Tibial nerve (tissue), 3 donors: ENCODE results near the gene PFKFB2.

Experiments
- CTCF ChIP-seq, 5 experiments: fragments of 200-600 bp in 3 of 5; fragments of 450-650 bp in 2 of 5; sonication (generic) in 3 of 5; IDR thresholded peaks; one replicate each; pipeline ENCODE4 v1.5.1; 2016 to 2019; ENCODE audit warnings: antibody characterized with exemption in 5 of 5, mild to moderate bottlenecking in 3 of 5, moderate library complexity in 2 of 5
- POLR2A ChIP-seq, 2 donors: fragments of 450-650 bp; IDR thresholded peaks; one replicate each; pipeline ENCODE4 v1.6.1; 2017; ENCODE audit warnings: antibody characterized with exemption in 2 of 2, mild to moderate bottlenecking in 2 of 2, moderate library complexity in 2 of 2

DNA sequence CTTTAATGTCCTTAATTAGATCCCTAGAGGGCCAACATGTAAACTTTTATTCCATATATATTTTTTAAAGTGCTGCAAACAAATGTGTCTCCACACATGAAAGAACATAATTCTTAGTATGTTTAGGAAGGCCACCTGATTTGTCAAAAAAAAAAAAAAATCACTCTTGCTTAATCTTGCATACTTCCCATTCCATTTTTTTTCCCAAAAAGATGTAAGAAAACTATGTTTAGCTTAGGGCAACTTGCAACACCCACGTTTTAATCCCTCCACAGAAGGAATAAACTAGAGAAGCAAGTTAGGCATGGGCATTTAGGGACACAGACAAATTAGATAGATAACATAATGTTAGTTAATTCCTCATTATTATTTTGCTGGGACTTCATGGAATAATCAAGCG lies 7.6 kb upstream of the PFKFB2 start:
- TF ChIP-seq CTCF (IDR thresholded peaks at IDR 0.05): no peak
- TF ChIP-seq POLR2A (IDR thresholded peaks at IDR 0.05): no peak
